Smooth muscle cell of the brain vasculature (primary cell): Measurements from ENCODE around the gene AIG1.
"Not testable (repeated sequence)": the region's sequence is repeated elsewhere in the genome, so short reads cannot be mapped to it uniquely, and the experiment has no call there.

Source experiments
- DNase-seq: peaks from one replicate; pipeline ENCODE4 v3.0.0-alpha.2; 2012; ENCODE audit warnings: low read depth, low spot score

The AIG1 gene

DNA sequence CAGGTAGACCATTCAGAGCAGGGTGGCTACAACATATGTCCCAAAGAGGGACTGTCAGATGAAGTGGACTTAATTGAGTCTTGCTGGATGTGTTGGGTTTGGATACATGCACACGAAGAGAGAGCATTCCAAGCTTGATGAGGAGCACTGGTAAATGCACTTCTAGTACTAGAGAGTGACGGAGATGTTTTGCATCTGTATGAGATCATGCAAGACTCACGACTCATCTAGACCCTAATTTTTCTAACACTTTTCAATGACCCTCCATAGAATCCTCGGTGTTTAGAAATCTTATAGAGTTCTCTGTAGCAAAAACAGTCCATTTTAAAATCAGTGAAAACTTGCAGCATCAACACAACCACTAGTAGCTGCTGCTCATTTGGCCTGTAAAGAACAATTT lies 4.8 kb upstream of the AIG1 start:
- DNase-seq = no peak

- DNase-seq = no peak
These were observed 1.7 kb upstream of the AIG1 start for GRCh38 chr6:143058987-143059386.

GRCh38 chr6:143059663-143060353 lies 881 bp upstream of the AIG1 start:
- no peak for DNase-seq

DNA sequence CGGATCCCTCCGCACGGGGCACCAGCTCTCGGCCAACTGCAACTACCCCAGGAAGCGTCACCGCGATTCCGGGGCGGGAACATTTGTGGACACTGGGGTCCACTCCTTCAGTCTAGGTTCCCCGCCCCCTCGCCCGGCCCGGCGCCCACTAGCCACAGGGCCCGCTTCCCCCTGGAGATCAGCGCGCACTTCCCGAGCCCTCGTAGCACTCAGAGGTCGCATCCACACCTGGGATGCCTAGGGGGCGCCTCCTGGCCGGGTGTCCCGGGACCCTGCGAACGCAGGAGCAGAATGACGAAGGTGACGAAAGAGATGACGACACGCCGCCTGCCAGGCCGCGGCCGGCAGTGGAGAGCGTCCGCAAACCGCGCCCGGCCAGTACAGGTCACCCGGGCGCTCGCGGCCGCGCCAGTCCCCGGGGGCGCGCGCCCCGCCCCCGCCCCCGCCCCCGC lies 309 bp upstream of the AIG1 start:
- DNase-seq = no peak

- no peak for DNase-seq
These were observed 1.1 kb downstream of the AIG1 start for GRCh38 chr6:143061597-143062385.

DNA sequence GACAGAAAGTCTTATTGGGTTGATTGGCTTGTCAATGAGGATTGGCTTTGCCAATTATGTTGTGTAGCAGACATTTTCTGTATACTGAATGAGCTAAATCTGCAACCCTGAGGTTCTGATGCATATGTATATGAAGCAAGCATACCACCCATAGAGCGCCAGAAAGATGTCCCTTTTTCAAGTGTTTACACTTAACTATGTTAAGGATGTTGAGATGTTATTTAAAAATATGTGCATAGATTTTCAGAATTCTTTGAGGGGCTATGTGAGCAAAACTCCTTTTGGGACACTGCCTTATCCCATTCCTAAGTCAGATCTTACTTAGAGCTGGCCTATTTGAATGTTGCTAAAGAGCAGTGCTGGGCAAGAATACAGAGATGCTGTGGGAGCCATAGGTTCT lies 1.9 kb downstream of the AIG1 start:
- no peak for DNase-seq

GRCh38 chr6:143063631-143064030 lies 2.9 kb downstream of the AIG1 start:
- no peak for DNase-seq

DNA sequence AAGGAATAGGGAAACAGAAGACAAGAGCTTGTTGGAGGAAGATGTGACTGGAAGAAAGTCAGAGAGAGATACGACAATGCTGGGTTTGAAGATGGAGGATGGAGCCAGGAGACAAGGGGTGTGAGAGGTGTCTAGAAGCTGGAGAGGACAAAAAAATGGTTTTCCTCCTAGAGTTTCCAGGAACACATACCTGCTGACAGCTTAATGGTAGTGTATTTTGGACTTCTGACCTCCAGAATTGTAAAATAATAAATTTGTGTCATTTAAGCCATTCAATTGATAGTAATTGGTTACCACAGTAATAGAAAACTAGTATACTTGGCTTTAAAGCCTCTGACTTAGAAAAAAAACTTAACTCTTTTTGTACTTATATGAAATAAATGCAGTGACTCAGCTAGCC lies 3.6 kb downstream of the AIG1 start:
- DNase-seq = no peak

GRCh38 chr6:143064951-143065683 lies 4.4 kb downstream of the AIG1 start:
- no peak for DNase-seq

DNA sequence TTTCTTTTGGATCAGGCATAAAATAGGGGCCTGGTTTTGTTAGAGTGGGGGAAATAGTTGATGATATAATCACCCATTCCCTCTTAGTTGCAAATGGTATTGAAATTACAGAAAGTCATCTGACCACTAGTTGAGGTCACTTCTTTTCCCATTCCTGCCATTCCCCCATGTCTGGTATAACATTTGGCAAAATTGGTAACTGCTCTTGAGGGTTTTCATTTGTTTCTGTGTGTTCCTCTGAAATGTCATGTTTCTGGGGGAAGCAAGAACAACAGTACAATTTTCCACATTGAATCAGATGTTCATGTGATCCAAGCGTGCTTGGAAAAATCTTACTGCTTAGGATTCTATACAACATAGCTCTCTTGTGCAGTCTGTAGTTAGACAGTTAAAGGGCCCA lies 7.3 kb downstream of the AIG1 start:
- no peak for DNase-seq

DNA sequence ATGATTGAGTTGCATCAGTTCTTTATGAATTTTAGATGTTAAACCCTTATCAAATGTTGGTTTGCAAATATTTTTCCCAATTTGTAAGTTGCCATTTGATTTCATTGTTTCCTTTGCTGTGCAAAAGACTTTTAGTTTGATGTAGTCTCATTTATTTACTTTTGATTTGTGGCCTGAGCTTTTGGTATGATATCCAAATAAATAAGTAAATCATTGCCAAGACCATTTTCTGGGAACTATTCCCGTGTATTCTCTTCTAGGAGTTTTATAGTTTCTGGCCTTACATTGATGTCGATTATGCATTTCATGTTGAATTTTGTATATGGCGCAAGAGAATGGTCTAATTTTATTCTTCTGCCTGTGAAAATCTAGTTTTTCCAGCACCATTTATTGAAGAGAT lies 13.4 kb downstream of the AIG1 start:
- DNase-seq = no peak

- DNase-seq = no peak
These were observed 14.1 kb downstream of the AIG1 start for GRCh38 chr6:143074670-143075318.

DNA sequence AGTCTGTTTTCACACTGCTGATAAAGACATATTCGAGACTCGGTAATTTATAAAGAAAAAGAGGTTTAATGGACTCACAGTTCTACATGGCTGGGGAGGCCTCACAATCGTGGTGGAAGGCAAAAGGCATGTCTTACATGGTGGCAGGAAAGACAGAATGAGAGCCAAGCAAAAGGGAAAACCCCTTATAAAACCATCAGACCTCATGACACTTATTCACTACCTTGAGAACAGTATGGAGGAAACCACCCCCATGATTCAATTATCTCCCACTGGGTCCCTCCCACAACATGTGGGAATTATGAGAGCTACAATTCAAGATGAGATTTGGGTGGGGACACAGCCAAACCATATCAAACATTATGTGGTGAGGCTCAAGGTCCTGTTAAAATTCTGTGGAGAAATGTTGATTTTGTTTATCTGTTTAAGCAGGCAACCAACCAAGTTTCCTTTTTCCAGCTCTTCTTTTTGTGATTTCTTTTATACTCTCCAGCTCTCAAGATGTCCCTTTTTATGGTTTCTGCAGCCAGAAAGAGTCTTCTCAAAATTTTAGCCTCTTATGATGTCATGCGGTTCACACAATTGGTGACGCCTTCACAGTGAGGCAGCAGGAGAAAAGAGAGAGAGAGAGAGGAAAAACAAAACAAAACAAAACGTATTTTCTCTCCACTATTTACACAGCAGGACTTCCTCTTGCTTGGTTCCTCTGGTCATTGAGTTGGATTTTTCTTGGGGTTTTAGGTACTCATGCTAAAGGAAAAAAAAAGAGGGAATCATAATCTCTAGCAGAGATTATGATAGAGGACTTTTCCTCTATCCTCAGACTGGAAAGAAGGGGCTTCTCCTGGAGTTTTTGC lies 18.0 kb downstream of the AIG1 start:
- DNase-seq = no peak

DNA sequence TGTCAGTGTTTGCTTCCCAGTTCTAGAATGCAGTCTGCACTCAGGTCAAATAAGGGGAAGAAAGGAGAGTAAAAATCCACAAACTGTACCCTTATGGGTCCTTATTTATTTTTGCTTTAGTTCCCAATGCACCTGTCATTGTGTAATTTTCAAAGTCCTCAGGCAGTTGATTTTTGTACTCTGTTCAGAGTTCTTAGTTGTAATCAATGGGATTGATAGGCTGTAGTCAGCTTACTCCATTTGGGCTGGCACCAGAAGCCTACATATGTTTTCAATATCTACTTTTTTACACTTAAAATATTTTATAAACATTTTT lies 18.6 kb downstream of the AIG1 start:
- DNase-seq = no peak

DNA sequence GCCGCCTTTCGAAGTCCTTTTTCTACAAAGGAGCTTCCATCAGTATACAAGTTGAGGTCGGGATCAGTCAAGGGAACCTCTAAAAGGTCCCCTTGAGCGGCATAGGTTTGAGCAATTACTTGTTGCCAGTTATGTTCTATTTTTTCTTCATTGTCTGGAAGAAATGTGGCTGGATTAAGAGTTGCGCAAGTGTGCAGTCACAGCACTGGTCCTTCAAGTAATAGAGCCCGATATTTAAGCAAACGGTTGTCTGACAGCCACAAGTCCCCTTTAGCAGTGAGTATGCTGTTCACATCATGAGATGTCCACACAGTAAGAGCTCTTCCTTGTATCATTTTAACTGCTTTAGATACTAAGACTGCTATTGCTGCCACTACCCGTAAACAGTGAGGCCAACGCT lies 21.6 kb downstream of the AIG1 start:
- DNase-seq = not testable (repeated sequence)

- DNase-seq = not testable (repeated sequence)
These were observed 23.3 kb downstream of the AIG1 start for GRCh38 chr6:143084019-143084418.

DNA sequence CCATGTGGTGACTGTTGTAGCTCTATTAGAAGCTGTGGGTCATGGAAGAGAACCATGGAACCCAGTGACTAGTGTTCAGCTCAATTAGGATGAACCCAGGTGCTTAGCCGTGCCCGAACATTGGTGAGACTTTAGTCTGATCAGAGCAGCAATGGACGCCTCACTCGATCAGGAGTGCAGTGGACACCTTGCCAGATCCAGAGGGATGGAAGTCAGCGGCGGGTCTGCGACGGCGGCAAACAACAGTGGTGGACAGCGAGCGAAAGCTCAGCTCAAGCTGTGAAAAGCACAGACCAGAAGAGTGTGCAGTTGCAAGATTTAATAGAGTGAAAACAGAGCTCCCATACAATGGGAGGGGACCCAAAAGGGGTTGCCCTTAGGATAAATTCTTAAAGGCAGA lies 26.6 kb downstream of the AIG1 start:
- DNase-seq = not testable (repeated sequence)

DNA sequence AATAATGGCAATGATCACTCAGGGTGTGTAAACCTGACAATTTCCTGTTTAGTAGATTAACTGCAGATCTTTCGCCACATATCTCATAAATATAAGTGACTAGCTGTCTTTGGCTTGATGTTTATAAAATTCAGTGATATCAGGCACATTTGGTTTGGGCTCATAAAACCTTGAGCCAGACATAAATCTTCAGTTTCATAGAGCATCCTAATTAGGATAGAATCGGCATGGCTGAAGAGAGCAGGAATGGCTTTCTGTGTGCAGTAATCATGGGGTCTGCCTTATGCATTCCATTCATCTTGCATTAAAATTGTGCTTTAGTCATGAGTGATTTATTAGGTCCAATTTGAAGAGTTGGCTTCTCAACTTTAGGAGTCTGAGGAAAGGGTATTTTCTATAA lies 27.2 kb downstream of the AIG1 start:
- no peak for DNase-seq

GRCh38 chr6:143090314-143091044 lies 29.8 kb downstream of the AIG1 start:
- DNase-seq = no peak

GRCh38 chr6:143092768-143093167 lies 32.1 kb downstream of the AIG1 start:
- DNase-seq = no peak

DNA sequence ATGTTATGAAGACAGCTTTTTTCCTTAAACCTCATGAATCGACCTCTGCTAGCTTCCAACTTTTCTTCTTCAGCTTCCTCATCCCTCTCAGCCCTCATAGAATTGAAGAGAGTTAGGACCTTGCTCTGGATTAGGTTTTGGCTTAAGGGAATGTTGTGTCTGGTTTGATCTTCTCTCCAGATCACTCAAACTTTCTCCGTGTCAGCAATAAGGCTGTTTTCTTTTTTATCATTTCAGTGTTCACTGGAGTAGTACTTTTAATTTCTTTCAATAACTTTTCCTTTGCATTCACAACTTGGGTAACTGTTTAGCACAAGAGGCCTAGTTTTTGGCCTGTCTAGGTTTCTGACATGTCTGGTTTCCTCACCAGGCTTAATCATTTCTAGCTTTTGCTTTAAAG lies 32.6 kb downstream of the AIG1 start:
- no peak for DNase-seq
